ENCODE measurements around the gene PCBD1.

DNA sequence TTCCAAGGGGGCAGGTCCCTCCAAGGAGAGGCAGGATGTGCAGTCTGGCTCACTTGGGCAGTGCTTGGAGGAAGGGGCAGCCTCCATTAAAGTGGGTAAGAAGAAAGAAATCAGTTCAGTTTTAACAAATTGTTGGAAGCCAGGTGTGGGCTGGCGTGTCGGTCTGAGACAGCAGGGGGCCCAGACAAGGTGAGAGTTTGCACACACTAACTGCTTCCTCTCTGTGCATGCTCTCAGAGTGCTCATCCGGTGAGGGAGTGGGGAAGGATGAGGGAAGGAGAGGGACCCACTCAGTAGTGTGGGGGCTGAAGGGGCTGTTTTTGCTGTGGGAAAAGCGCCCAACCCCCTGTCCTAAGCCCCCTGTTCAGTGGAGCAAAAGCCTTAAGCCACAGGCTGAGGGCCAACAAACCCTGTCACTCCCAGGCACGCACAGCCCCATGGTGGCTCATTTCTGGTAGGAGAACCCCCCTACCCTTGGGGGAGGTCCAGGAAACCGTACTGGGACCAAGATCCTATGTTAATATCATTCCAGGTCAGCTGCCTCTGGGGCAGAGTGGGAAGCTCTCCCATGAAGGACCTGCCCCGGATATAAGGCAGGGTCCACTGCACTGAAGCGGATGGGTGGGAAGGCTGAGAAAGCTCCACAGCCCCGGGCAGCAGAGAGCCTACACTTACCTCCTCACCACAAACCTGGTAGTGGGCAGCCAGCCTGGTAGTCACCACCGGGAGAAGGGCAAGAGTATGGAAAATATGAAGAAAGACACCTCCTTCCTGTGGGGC, 5.1 kb upstream of the PCBD1 start:
- TF ChIP-seq, protein P1, sequence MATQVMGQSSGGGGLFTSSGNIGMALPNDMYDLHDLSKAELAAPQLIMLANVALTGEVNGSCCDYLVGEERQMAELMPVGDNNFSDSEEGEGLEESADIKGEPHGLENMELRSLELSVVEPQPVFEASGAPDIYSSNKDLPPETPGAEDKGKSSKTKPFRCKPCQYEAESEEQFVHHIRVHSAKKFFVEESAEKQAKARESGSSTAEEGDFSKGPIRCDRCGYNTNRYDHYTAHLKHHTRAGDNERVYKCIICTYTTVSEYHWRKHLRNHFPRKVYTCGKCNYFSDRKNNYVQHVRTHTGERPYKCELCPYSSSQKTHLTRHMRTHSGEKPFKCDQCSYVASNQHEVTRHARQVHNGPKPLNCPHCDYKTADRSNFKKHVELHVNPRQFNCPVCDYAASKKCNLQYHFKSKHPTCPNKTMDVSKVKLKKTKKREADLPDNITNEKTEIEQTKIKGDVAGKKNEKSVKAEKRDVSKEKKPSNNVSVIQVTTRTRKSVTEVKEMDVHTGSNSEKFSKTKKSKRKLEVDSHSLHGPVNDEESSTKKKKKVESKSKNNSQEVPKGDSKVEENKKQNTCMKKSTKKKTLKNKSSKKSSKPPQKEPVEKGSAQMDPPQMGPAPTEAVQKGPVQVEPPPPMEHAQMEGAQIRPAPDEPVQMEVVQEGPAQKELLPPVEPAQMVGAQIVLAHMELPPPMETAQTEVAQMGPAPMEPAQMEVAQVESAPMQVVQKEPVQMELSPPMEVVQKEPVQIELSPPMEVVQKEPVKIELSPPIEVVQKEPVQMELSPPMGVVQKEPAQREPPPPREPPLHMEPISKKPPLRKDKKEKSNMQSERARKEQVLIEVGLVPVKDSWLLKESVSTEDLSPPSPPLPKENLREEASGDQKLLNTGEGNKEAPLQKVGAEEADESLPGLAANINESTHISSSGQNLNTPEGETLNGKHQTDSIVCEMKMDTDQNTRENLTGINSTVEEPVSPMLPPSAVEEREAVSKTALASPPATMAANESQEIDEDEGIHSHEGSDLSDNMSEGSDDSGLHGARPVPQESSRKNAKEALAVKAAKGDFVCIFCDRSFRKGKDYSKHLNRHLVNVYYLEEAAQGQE (IDR thresholded peaks at IDR 0.05; ENCODE audit: insufficient replicate concordance, low read depth) = no peak
- TF ChIP-seq, protein P2, sequence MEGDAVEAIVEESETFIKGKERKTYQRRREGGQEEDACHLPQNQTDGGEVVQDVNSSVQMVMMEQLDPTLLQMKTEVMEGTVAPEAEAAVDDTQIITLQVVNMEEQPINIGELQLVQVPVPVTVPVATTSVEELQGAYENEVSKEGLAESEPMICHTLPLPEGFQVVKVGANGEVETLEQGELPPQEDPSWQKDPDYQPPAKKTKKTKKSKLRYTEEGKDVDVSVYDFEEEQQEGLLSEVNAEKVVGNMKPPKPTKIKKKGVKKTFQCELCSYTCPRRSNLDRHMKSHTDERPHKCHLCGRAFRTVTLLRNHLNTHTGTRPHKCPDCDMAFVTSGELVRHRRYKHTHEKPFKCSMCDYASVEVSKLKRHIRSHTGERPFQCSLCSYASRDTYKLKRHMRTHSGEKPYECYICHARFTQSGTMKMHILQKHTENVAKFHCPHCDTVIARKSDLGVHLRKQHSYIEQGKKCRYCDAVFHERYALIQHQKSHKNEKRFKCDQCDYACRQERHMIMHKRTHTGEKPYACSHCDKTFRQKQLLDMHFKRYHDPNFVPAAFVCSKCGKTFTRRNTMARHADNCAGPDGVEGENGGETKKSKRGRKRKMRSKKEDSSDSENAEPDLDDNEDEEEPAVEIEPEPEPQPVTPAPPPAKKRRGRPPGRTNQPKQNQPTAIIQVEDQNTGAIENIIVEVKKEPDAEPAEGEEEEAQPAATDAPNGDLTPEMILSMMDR (IDR thresholded peaks at IDR 0.05; ENCODE audit: insufficient read depth, low read length) = no peak
- TF ChIP-seq SPI1 (IDR thresholded peaks at IDR 0.05; ENCODE audit: borderline replicate concordance, low read depth) (no peak), POLR2AphosphoS5 (IDR thresholded peaks at IDR 0.05; ENCODE audit: low read depth) (no peak)
